H1 (cell line): ENCODE data around the gene NELFB. TPM values are rescaled to one million over a fixed set of nuclear protein-coding genes. Genes with fewer than 3 reads are reported as not detected.

ENCODE experiments used
- CTCF ChIA-PET: fragments of 300-600 bp; sonication (Branson Sonifier 250); formaldehyde crosslinking; loops from one replicate; lab custom pipeline; 2021; ENCODE audit not compliant: partially characterized antibody; lab: Charles Lee
- POLR2A ChIA-PET: fragments of 300-600 bp; sonication (Branson Sonifier 250); formaldehyde crosslinking; loops from one replicate; lab custom pipeline; 2021; ENCODE audit warnings: inconsistent platforms; ENCODE audit not compliant: partially characterized antibody; lab: Charles Lee
- DNase-seq, 2 experiments: peaks; one replicate each; pipeline versions ENCODE4 v3.0.0 to v3.0.0-alpha.2; 2010 to 2022; ENCODE audit warnings: low spot score in 2 of 2, low read depth in 1 of 2, mixed read lengths in 1 of 2
- FAIRE-seq: peaks from 2 replicates; lab custom pipeline; 2011; peaks lifted over from hg19 to GRCh38; lab: Jason Lieb, UNC
- H2AFZ ChIP-seq: 2 replicates; pipeline ENCODE4 v1.8.1; 2012; ENCODE audit warnings: low read length, inconsistent platforms
- H2AK5ac ChIP-seq: 2 replicates; pipeline ENCODE4 v1.6.1; 2013; ENCODE audit warnings: low read depth, low read length
- H2BK120ac ChIP-seq: replicated peaks from 2 replicates; pipeline ENCODE3; 2013; ENCODE audit warnings: low read depth, low read length, inconsistent platforms
- H2BK12ac ChIP-seq: 2 replicates; pipeline ENCODE4 v1.6.1; 2013; ENCODE audit warnings: low read depth, low read length
- H2BK15ac ChIP-seq: 2 replicates; pipeline ENCODE4 v1.6.1; 2013; ENCODE audit warnings: low read length
- H2BK20ac ChIP-seq: 2 replicates; pipeline ENCODE4 v1.6.1; 2013; ENCODE audit warnings: low read length
- H2BK5ac ChIP-seq: 2 replicates; pipeline ENCODE4 v1.6.1; 2013; ENCODE audit warnings: low read depth, low read length
- H3K14ac ChIP-seq: 2 replicates; pipeline ENCODE4 v1.6.1; 2013; ENCODE audit warnings: inconsistent platforms; ENCODE audit not compliant: insufficient read length
- H3K18ac ChIP-seq: 2 replicates; pipeline ENCODE4 v1.6.1; 2013; ENCODE audit warnings: low read length; ENCODE audit errors: extremely low read depth
- H3K23ac ChIP-seq: 2 replicates; pipeline ENCODE4 v1.6.1; 2013; ENCODE audit warnings: inconsistent platforms; ENCODE audit not compliant: insufficient read length
- H3K23me2 ChIP-seq: 2 replicates; pipeline ENCODE4 v1.6.1; 2013; ENCODE audit warnings: low read depth, low read length
- H3K27ac ChIP-seq: 2 replicates; pipeline ENCODE4 v1.6.1; 2011; ENCODE audit warnings: low read depth, low read length, inconsistent platforms
- H3K27me3 ChIP-seq, 4 experiments: replicated peaks in 1 of 4; 1 replicate in 1 of 4; 2 replicates in 3 of 4; pipeline versions ENCODE4 v1.6.1 to v1.8.1; 2011 to 2013; ENCODE audit warnings: low read length in 3 of 4, mild to moderate bottlenecking in 3 of 4, inconsistent platforms in 2 of 4, mixed read lengths in 2 of 4, moderate library complexity in 1 of 4; ENCODE audit not compliant: control insufficient read depth in 3 of 4, insufficient read depth in 3 of 4; ENCODE audit errors: extremely low read depth in 1 of 4
- H3K36me3 ChIP-seq, 4 experiments: 2 replicates each; pipeline versions ENCODE4 v1.6.1 to v1.8.1; 2011 to 2013; ENCODE audit warnings: mild to moderate bottlenecking in 4 of 4, low read length in 3 of 4, moderate library complexity in 2 of 4, control low read depth in 1 of 4, inconsistent platforms in 1 of 4; ENCODE audit not compliant: insufficient read depth in 4 of 4, control insufficient read depth in 2 of 4
- H3K4ac ChIP-seq: replicated peaks from 2 replicates; pipeline ENCODE3; 2013; ENCODE audit warnings: low read length, low read depth, mixed read lengths, inconsistent platforms; ENCODE audit not compliant: insufficient read length
- H3K4me1 ChIP-seq, 4 experiments: replicated peaks in 1 of 4; 1 replicate in 1 of 4; 2 replicates in 3 of 4; pipeline versions ENCODE4 v1.6.1 to v1.8.1; 2011 to 2013; ENCODE audit warnings: low read length in 3 of 4, inconsistent platforms in 2 of 4, mixed read lengths in 1 of 4; ENCODE audit not compliant: insufficient read depth in 4 of 4, control insufficient read depth in 3 of 4
- H3K4me2 ChIP-seq, 2 experiments: 2 replicates each; pipeline versions ENCODE4 v1.6.1 to v1.8.1; 2011 to 2013; ENCODE audit warnings: low read depth in 2 of 2, low read length in 2 of 2, control low read depth in 1 of 2, inconsistent platforms in 1 of 2, mild to moderate bottlenecking in 1 of 2; ENCODE audit not compliant: insufficient read depth in 1 of 2
- H3K4me3 ChIP-seq, 4 experiments: fragments of 200-600, 300-600 bp in 1 of 4; sonication (generic), shearing (Covaris generic), sonication (Bioruptor Twin) in 1 of 4; 2 replicates each; pipeline versions ENCODE4 v1.5.1 to v1.8.1; 2011 to 2016; ENCODE audit warnings: low read length in 4 of 4, low read depth in 3 of 4, control low read depth in 2 of 4, inconsistent platforms in 2 of 4, mild to moderate bottlenecking in 2 of 4, mixed read lengths in 1 of 4, moderate library complexity in 1 of 4; ENCODE audit not compliant: insufficient read depth in 2 of 4; ENCODE audit errors: extremely low read depth in 1 of 4
- H3K56ac ChIP-seq: replicated peaks from 2 replicates; pipeline ENCODE3; 2013; ENCODE audit warnings: low read depth, mild to moderate bottlenecking, mixed read lengths, low read length, inconsistent platforms; ENCODE audit not compliant: insufficient read length
- H3K79me1 ChIP-seq: 2 replicates; pipeline ENCODE4 v1.6.1; 2013; ENCODE audit warnings: low read depth, low read length, control low read depth
- H3K79me2 ChIP-seq, 2 experiments: 2 replicates each; pipeline versions ENCODE4 v1.6.1 to v1.8.1; 2012 to 2013; ENCODE audit warnings: low read length in 2 of 2, mild to moderate bottlenecking in 2 of 2, inconsistent platforms in 1 of 2; ENCODE audit not compliant: insufficient read depth in 2 of 2, control insufficient read depth in 1 of 2
- H3K9ac ChIP-seq, 4 experiments: replicated peaks in 1 of 4; 1 replicate in 1 of 4; 2 replicates in 3 of 4; pipeline versions ENCODE4 v1.6.1 to v1.8.1; 2011 to 2013; ENCODE audit warnings: low read depth in 3 of 4, low read length in 3 of 4, control low read depth in 2 of 4, mild to moderate bottlenecking in 2 of 4, moderate library complexity in 2 of 4, inconsistent platforms in 1 of 4; ENCODE audit errors: extremely low read depth in 1 of 4
- H3K9me3 ChIP-seq, 2 experiments: 2 replicates each; pipeline versions ENCODE4 v1.6.1 to v1.8.1; 2012 to 2013; ENCODE audit warnings: mild to moderate bottlenecking in 2 of 2, moderate library complexity in 2 of 2, control low read depth in 1 of 2, inconsistent platforms in 1 of 2, low read depth in 1 of 2, low read length in 1 of 2, mixed read lengths in 1 of 2; ENCODE audit not compliant: insufficient read depth in 2 of 2
- H4K20me1 ChIP-seq, 2 experiments: replicated peaks in 1 of 2; 2 replicates each; pipeline versions ENCODE3 to v1.8.1; 2011 to 2013; ENCODE audit warnings: inconsistent platforms in 2 of 2, low read length in 2 of 2, mild to moderate bottlenecking in 1 of 2; ENCODE audit not compliant: insufficient read depth in 2 of 2, control insufficient read depth in 1 of 2
- H4K5ac ChIP-seq: 2 replicates; pipeline ENCODE4 v1.6.1; 2013; ENCODE audit warnings: low read length, low read depth, mixed read lengths, inconsistent platforms; ENCODE audit not compliant: insufficient read length
- H4K8ac ChIP-seq: 2 replicates; pipeline ENCODE4 v1.8.0; 2013; ENCODE audit warnings: mild to moderate bottlenecking, moderate library complexity, low read length, inconsistent platforms; ENCODE audit not compliant: insufficient read depth; ENCODE audit errors: extremely low read depth
- H4K91ac ChIP-seq: replicated peaks from 2 replicates; pipeline ENCODE3; 2013; ENCODE audit warnings: low read length, mixed read lengths, inconsistent platforms; ENCODE audit not compliant: insufficient read length
- BRCA1 ChIP-seq: IDR thresholded peaks from 2 replicates; pipeline ENCODE4 v1.6.1; 2012; ENCODE audit warnings: low read depth, low read length, improper control_type of control experiment
- CEBPB ChIP-seq: IDR thresholded peaks from 2 replicates; pipeline ENCODE4 v1.6.1; 2012; ENCODE audit warnings: low read depth, low read length
- EGR1 ChIP-seq: IDR thresholded peaks from 2 replicates; pipeline ENCODE4 v1.6.1; 2011; ENCODE audit warnings: low read depth, low read length, borderline replicate concordance
- KDM1A ChIP-seq: fragments of 200-600, 300-600 bp; sonication (generic); IDR thresholded peaks from 2 replicates; pipeline ENCODE4 v1.7.1; 2016; ENCODE audit warnings: mild to moderate bottlenecking, low read length, borderline replicate concordance
- KDM5A ChIP-seq: fragments of 200-600 bp; IDR thresholded peaks from 2 replicates; pipeline ENCODE4 v1.7.1; 2012; ENCODE audit warnings: mild to moderate bottlenecking, low read length, inconsistent platforms, mixed read lengths
- NRF1 ChIP-seq: IDR thresholded peaks from 2 replicates; pipeline ENCODE4 v1.6.1; 2011; ENCODE audit warnings: mild to moderate bottlenecking, low read depth, low read length, improper control_type of control experiment
- RAD21 ChIP-seq, 2 experiments: IDR thresholded peaks in 1 of 2; conservative IDR thresholded peaks in 1 of 2; 2 replicates each; pipeline ENCODE4 v1.6.1; 2011; ENCODE audit warnings: low read depth in 2 of 2, low read length in 2 of 2, improper control_type of control experiment in 1 of 2, inconsistent platforms in 1 of 2, mild to moderate bottlenecking in 1 of 2, moderate library complexity in 1 of 2
- SIX5 ChIP-seq: IDR thresholded peaks from 2 replicates; pipeline ENCODE4 v1.6.1; 2011; ENCODE audit warnings: mild to moderate bottlenecking, low read depth, low read length
- TAF7 ChIP-seq: optimal IDR thresholded peaks from 2 replicates; pipeline ENCODE3; 2011; ENCODE audit warnings: low read depth, mild to moderate bottlenecking, inconsistent platforms, low read length, moderate library complexity, borderline replicate concordance
- TEAD4 ChIP-seq: IDR thresholded peaks from 2 replicates; pipeline ENCODE4 v1.6.1; 2012; ENCODE audit warnings: low read depth, low read length, inconsistent platforms, mixed read lengths
- WGBS, 2 experiments: shearing (Covaris generic) in 1 of 2; methylation state at CpG; one replicate each; pipeline versions ENCODE4 v1.1.6 to v1.1.7; 2013 to 2015; ENCODE audit warnings: low lambda C conversion rate in 2 of 2, mixed read lengths in 2 of 2, inconsistent platforms in 1 of 2, low coverage in 1 of 2, missing lambda C conversion rate in 1 of 2; ENCODE audit not compliant: insufficient replicate concordance in 2 of 2, insufficient coverage in 1 of 2, insufficient read length in 1 of 2; ENCODE audit errors: extremely low coverage in 1 of 2, missing lambda C conversion rate in 1 of 2; 5-methylcytosine and 5-hydroxymethylcytosine counted together
- polyA plus RNA-seq, 7 experiments: library from polyadenylated mRNA; depleted of rRNA in 3 of 7; stranded (reverse) in 5 of 7; unstranded in 2 of 7; fragments of >200 nt in 5 of 7; fragments of 200-250 nt in 2 of 7; gene quantifications; 1 replicate in 5 of 7; 2 replicates in 1 of 7; 4 replicates in 1 of 7; pipeline versions ENCODE4 v1.2.1 to v1.2.3, GENCODE V29; 2011 to 2013; ENCODE audit warnings: missing spikeins in 2 of 7, mixed read lengths in 2 of 7
- total RNA-seq: library from RNA; stranded (reverse); fragmentation: NEBNext Ultra II Directional; extraction: Animal tissue kit (Norgen Biotek cat#: 25700); gene quantifications from 2 replicates; pipeline ENCODE4 v1.2.1, GENCODE V29; 2021

NELFB gene
- total and polyA plus RNA-seq, 2 of the 8 experiments (the other 6 are each of a cell fraction or from before 2014, with no cell fraction given), result 57.6 to 78.0 TPM

DNA sequence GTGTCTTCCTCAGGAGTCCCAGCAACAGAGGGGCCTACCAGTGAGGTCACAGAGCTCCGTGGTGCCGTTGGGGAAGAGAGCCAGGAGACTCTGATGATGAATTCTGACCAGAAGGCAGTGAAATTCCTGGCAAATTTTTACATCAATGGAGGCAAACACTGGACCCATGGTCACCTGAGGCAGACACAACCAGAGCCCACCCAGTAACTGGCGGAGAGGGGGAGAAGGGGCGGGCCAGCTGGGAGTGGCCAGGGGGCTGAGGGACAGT is 4.0 kb upstream of the NELFB start, which contains the start of gene STPG3:
Gene STPG3, plus strand, starts transcription at position 93 of the 268 bp plus-strand sequence. Its CDS starts 1 bp downstream, at position 94.
- no peak within 1 kb of the TSS for H3K4me3 ChIP-seq
- H3K36me3 ChIP-seq, result no peaks in the 10 kb centered on the region
- H3K27ac ChIP-seq, result no peak within 1 kb of the TSS
- H2BK20ac ChIP-seq, result no peak within 1 kb of the TSS
- H2BK12ac ChIP-seq, result no peak within 1 kb of the TSS
- H2BK5ac ChIP-seq, result 0 out of 2 replicates have a peak within 1 kb of the TSS, but pooled peaks have one; percentile 44
- H4K91ac ChIP-seq, result no peak within 1 kb of the TSS
- peak within 1 kb of the TSS; percentile 74; the same call in 1 of the 2 replicates for H4K8ac ChIP-seq
- peaks cover 0 to 7% (median 0%) of the 10 kb centered on the region in 4 experiments; a peak in 3 of 7 replicates for H3K27me3 ChIP-seq
- no peak within 1 kb of the TSS for H4K5ac ChIP-seq
- H3K4me2 ChIP-seq, result 0 out of 4 replicates have a peak within 1 kb of the TSS, but pooled peaks of 1 of the 2 experiments have one; percentile 28
- peak within 1 kb of the TSS; percentile 85 for H3K4ac ChIP-seq
- H3K9ac ChIP-seq, result no peak within 1 kb of the TSS
- peaks cover 0 to 6% of the 10 kb centered on the region in 2 experiments; a peak in 2 of 4 replicates for H3K79me2 ChIP-seq
- H3K79me1 ChIP-seq, result peaks cover 3% of the 10 kb centered on the region; the same call in 1 of the 2 replicates
- peak within 1 kb of the TSS; percentile 48; the same call in 1 of the 2 replicates for H3K18ac ChIP-seq
- peaks cover 14% of the 10 kb centered on the region; the same call in 1 of the 2 replicates for H3K23me2 ChIP-seq
- CTCF ChIA-PET, result interaction anchor here (0.7 to 1.0 kb wide), 3 partner anchors 9 to 58 kb away, joined by 3 read pairs; partner anchors contain the start of gene TOR4A
- no peaks in the 10 kb centered on the region for H3K9me3 ChIP-seq
- no peak within 1 kb of the TSS; the same call in 1 of the 2 replicates for H2BK15ac ChIP-seq
- H3K14ac ChIP-seq, result no peak within 1 kb of the TSS
- H3K4me1 ChIP-seq, result peaks cover 0 to 16% (median 13%) of the 10 kb centered on the region in 4 experiments; a peak in 5 of 7 replicates
- H3K56ac ChIP-seq, result no peak within 1 kb of the TSS
- WGBS, 2 experiments, result 79% methylated on average over 3 of the region's 4 CpGs; no CpG with 5 or more reads in 1 of the 2 experiments
- H2AK5ac ChIP-seq, result peak within 1 kb of the TSS; percentile 83; the same call in 1 of the 2 replicates
- H2AFZ ChIP-seq, result no peak within 1 kb of the TSS
- DNase-seq, result no peak
- TF ChIP-seq NRF1 (no peak), EGR1 (no peak), TEAD4 (no peak), TAF7 (no peak), RAD21 (IDR thresholded peaks at IDR 0.05 in 1 of 2, conservative IDR thresholded peaks at IDR 0.05 in 1 of 2; ENCODE audit: low read depth in 2 of 2, low read length in 2 of 2) (no peak), KDM1A (no peak), KDM5A (no peak), CEBPB (no peak), SIX5 (no peak), BRCA1 (no peak)
- TF ChIP-seq, all 59 proteins: peak for 0
- Histone ChIP-seq H2BK120ac (no peak within 1 kb of the TSS), H4K20me1 (peaks cover 0 to 3% of the 10 kb centered on the region in 2 experiments), H3K23ac (no peak within 1 kb of the TSS)
- FAIRE-seq, result no peak
- POLR2A ChIA-PET, result interaction anchor here (47.8 to 69.9 kb wide), 2 partner anchors 6 to 16 kb away, joined by 1462 read pairs; partner anchors contain the start of genes CYSRT1, NDOR1, NELFB and RNF208
